Brain microvascular endothelial cell (primary cell): ENCODE results near the gene SNRPA1.
A peak's percentile ranks its signal among the peaks of the same experiment; 100 is the strongest.

Source experiments
- DNase-seq: peaks from one replicate; pipeline ENCODE4 v3.0.0-alpha.2; 2020
- H3K27ac ChIP-seq: fragments of 250-450 bp; sonication (Bioruptor Pico); 2 replicates; pipeline ENCODE4 v1.5.1; 2020; ENCODE audit warnings: mild to moderate bottlenecking, moderate library complexity
- H3K27me3 ChIP-seq: fragments of 250-450 bp; sonication (Bioruptor Pico); replicated peaks from 2 replicates; pipeline ENCODE4 v1.5.1; 2020; ENCODE audit warnings: mild to moderate bottlenecking
- H3K36me3 ChIP-seq: fragments of 250-450 bp; sonication (Bioruptor Pico); replicated peaks from 2 replicates; pipeline ENCODE4 v1.5.1; 2020; ENCODE audit warnings: mild to moderate bottlenecking
- H3K4me3 ChIP-seq: 2 replicates; pipeline ENCODE4 v1.5.1; 2011; ENCODE audit warnings: low read depth, mild to moderate bottlenecking, control low read depth, low read length, moderate library complexity
- CTCF ChIP-seq: IDR thresholded peaks from 2 replicates; pipeline ENCODE4 v1.5.1; 2011; ENCODE audit warnings: low read depth, mild to moderate bottlenecking, moderate library complexity, low read length, control low read depth, inconsistent platforms; ENCODE audit errors: missing control alignments
- in situ Hi-C: cut with HindIII; loops from 2 replicates; pipeline ENCODE4 v1.10.0; 2017; ENCODE audit warnings: low sequenced_read_pairs, low pct_ligation_motif_present

Gene SNRPA1

DNA sequence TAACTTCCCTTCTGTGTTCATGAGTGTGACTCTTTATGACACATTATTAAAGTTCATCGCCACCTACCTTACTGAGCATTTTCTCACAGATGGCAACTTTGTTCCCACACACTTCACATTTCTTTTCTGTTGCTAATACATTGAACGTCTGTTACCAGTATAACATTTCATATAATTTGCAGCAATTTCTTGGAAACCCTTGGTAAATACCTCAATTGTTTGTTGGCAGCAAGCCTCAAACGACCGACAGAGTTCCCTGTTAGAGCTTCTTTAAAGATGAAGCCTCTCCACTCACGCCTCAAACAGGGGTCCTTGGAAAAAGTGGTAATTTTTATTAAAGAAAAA lies 40.0 kb downstream of the SNRPA1 start:
- TF ChIP-seq CTCF: no peak

GRCh38 chr15:101254157-101255050 lies 40.6 kb downstream of the SNRPA1 start:
- no peak for DNase-seq
- H3K36me3 ChIP-seq: no peaks in the 10 kb centered on the region
- no peak overlapping the region for H3K4me3 ChIP-seq
- in situ Hi-C loops: loop anchor here (10.0 kb wide), 1 partner anchor 230 kb away; no protein-coding TSS in a partner anchor
- no peaks in the 10 kb centered on the region for H3K27me3 ChIP-seq
- H3K27ac ChIP-seq: no peak overlapping the region
- TF ChIP-seq CTCF: no peak

More for the DNA sequence above, 40.0 kb downstream of the SNRPA1 start:
- Histone ChIP-seq H3K4me3 (no peak overlapping the region), H3K27me3 (no peaks in the 10 kb centered on the region), H3K27ac (no peak overlapping the region), H3K36me3 (no peaks in the 10 kb centered on the region)
- in situ Hi-C loops: loop anchor here (10.0 kb wide), 1 partner anchor 230 kb away; no protein-coding TSS in a partner anchor
- DNase-seq: no peak

GRCh38 chr15:101252836-101253235 lies 42.2 kb downstream of the SNRPA1 start:
- no peaks in the 10 kb centered on the region for H3K27me3 ChIP-seq
- peaks cover 2% of the 10 kb centered on the region for H3K36me3 ChIP-seq
- H3K4me3 ChIP-seq: peak overlapping the region; percentile 82
- DNase-seq: no peak
- no peak for TF ChIP-seq CTCF
- H3K27ac ChIP-seq: peak overlapping the region; percentile 84
- in situ Hi-C loops: loop anchor here (10.0 kb wide), 1 partner anchor 228 kb away; no protein-coding TSS in a partner anchor

- H3K4me3 ChIP-seq: peak within 1 kb of the TSS; percentile 82
- H3K27me3 ChIP-seq: no peaks in the 10 kb centered on the region
- peak; percentile 86 for DNase-seq
- peak within 1 kb of the TSS; percentile 84 for H3K27ac ChIP-seq
- in situ Hi-C loops: loop anchor here (10.0 kb wide), 1 partner anchor 227 kb away; no protein-coding TSS in a partner anchor
- no peak for TF ChIP-seq CTCF
- H3K36me3 ChIP-seq: peaks cover 2% of the 10 kb centered on the region
Measured at GRCh38 chr15:101251830-101252820, 42.9 kb downstream of the SNRPA1 start, which contains the start of gene CHSY1. Gene CHSY1, minus strand, starts transcription at chr15:101252048. Its CDS starts 592 bp downstream, at chr15:101251456.
